ELR (cell line): ENCODE results near the gene CIAO3.

ENCODE experiments used
- DNase-seq: peaks from one replicate; pipeline ENCODE4 v3.0.0-alpha.2; 2015; ENCODE audit warnings: low read depth

CIAO3 gene

GRCh38 chr16:722835-723633 lies 17.8 kb downstream of the CIAO3 start:
- no peak for DNase-seq

DNA sequence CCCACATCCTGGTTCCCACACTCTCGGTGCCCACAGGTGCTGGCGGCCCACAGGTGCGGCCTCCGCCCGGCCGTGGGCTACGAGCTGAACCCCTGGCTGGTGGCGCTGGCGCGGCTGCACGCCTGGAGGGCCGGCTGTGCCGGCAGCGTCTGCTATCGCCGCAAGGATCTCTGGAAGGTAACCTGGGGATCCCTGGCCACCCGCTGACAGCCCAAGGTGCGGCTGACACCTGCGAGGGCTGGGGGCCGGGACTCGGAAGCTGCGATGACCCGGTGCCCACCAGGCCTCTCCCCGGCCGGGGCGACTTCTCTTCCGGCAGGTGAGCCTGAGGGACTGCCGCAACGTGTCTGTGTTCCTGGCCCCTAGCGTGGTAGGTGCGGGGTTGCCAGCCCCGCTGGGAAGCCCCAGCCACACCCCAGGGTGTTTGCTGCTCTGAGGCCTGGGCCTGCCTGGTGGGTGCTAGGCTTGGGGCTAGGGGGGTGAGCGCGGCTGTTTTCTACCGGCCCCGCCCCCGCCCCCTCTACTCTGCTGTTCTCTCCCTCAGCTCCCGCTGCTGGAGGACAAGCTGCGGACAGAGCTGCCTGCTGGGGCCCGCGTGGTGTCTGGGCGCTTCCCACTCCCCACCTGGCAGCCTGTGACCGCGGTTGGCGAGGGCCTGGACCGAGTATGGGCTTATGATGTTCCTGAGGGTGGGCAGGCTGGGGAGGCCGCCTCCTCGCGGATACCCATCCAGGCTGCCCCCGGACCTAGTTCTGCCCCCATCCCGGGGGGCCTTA lies 18.8 kb downstream of the CIAO3 start:
- no peak for DNase-seq

DNA sequence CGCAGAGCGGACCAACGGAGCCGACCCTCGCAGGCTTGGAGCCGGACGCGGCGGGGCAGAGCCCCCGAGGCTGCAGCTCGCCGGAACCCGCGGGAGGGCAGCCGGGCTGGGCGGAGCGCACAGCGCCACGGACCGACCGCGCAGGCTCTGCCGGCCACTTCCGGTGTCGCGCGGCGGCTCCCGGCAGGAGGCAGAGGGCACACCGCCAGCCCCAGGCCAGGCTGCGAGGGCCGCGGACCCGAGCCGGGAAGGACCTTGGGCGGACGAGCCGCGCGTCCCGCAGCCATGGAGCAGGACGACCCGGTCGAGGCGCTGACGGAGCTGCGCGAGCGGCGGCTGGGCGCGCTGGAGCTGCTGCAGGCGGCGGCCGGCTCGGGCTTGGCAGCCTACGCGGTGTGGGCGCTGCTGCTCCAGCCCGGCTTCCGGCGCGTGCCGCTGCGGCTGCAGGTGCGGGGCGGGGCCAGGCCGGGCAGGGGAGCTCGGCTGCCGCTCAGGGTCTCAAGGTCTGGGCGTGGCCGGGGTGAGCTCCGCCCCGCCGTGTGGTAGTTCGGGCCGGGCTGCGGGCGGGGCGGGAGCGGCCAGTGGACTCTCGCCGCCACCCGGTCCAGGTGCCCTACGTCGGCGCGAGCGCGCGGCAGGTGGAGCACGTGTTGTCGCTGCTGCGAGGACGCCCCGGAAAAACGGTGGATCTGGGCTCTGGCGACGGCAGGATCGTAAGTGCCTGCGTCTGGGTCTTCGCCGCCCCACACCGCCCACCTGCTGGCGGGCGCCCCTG lies 19.6 kb downstream of the CIAO3 start, which contains the start of gene ANTKMT:
Gene ANTKMT (plus strand): TSS at position 157 of the 775 bp plus-strand sequence. CDS start 129 bp downstream, at position 286.
- peak; percentile 73 for DNase-seq

DNA sequence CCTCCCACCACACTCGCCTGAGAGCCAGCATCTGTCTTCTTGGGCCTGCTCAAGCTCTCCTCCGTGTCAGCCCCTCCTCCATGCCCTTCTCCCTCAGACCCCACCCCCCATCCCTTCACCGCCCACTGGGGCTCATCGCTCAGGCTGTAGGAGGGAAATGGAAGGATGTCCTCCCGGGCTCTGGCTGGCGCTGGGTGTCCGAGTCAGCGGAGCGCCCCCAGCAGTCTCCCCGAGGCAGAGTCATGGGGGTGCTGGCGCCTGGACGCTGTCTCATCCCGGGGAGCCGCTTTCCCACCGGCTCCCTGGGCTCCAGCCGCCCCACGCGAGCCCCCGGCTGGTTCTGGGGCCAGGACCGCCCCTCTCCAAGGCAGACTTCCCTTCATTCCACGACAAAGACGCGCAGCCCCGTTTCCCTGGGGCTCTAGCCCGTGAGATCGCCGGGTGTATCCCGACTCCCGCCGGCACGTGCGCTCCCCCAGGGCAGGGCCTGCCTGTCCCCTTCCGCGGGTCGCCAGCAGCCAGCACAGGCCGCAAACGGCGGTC lies 20.3 kb downstream of the CIAO3 start:
- peak; percentile 79 for DNase-seq

DNA sequence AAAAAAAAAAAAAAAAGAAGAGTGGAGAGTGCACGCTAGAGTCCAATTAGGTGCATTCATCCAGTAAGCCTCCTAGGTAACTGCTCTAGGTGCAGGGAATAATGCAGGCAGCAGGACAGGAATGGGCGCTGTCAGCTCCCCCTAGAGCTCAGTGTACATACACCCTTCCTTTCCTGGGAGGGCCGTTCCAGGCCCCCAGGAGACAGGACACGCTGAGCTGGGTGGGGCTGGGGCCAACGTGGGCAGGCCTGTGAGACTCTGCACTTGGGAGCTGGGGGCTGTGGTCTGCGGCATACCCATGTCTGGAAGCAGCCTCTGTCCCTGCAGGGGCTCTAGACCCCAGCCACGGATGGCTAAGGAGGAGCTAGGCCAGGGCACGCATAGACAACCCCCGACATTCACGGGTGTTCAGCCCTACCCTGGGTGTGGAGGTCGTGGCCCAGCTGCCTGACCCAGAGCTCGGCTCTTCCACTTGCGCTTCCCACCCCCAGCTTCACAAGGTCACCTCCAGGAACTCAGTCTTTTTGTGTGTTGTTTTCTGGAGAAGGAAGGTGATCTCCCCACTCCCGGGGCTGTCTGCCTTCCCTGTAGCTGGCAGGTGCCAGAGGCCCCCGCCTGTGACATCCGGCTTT lies 20.9 kb downstream of the CIAO3 start:
- peak; percentile 54 for DNase-seq

DNA sequence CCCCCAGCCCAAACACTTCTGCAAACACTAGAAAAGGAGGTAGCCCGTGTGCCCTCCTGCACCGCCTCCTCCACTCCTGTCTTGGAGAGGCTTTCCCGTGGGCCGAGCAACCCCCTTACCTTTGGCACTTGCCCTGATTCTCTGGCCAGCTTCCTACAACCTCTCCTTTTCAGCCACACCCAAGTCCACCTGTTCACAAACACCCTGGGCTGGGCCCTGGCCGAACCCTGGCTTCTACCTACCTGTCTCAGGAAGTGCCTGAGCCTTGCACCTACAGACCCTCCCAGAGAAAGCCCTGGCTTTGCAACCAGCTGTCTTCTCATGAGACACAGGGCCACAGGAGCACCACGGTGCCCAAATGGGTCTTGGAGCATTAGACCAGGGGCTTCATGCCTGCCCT lies 21.9 kb downstream of the CIAO3 start:
- no peak for DNase-seq

DNA sequence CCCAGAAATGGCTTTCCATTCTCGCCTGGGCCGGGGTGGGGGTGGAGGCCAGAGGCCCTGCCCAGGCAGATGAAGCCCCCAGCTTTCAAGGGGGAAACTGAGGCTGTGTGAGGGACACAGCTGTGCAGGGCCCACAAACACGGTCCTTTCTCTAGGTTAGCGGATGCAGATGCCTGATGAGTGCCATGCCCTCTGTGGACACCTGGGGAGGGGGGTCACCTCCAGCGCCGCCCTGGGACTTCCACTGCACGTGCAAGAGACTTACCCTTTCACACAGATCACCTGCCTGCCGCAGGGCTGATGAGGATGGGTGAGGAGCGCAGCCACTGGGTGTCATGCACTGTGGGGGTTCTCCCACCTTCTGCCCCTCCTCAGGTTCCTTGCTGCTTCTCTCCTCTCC lies 22.4 kb downstream of the CIAO3 start:
- DNase-seq = no peak

DNA sequence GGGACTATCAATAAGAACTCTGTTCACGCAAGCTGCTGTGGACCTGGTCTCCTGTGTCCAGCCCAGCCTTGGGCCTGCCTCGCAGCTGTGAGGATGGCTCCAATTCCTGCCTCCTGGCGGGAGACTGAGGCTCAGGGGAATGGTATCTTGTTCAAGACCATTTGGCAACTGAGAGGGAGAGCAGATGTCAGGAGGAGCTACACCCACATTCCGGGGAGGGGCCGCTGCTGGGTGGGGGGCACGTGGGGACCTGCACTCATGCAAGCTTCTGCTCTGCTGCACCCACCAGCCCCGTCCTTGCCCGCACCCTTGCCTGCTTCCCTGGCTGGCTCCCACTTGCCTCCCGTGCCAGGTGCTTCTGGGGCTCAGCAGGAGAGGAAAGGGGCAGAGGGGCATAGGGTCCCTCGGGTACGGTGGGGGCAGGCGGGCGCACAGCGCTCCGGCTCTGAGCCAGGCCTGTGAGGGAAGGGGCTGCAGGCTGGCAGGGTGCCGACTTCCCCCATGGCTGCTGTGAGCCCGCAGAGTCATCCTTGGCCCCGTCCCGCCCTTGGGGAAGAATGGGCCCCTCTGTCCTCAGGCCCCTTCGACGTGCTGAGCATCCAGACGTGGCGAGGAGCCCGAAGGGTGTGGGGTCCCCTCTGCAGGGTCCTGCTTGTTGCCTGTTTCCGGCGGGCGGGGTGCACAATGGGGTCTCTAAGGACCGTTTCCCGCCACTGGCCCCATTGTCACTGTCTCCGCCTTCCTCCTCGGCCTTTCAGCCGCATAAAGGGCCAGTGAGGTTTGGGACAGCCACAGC lies 23.1 kb downstream of the CIAO3 start:
- no peak for DNase-seq

DNA sequence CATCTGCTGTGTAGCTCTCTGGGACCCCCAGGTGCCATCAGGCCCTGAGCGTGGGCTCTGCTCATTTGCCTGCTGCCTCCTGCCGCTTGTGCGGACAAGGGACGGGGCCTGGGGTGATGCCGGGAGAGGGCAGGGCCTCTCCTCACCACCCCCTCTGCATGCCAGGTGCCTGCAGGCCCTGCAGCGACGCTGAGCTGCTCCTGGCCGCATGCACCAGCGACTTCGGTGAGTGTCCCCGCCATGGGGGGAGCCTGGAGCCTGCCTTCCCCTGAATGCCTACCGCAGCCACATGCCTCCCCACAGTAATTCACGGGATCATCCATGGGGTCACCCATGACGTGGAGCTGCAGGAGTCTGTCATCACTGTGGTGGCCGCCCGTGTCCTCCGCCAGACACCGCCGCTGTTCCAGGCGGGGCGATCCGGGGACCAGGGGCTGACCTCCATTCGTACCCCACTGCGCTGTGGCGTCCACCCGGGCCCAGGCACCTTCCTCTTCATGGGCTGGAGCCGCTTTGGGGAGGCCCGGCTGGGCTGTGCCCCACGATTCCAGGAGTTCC lies 23.9 kb downstream of the CIAO3 start:
- no peak for DNase-seq

GRCh38 chr16:716200-716568 lies 24.6 kb downstream of the CIAO3 start:
- peak; percentile 38 for DNase-seq

DNA sequence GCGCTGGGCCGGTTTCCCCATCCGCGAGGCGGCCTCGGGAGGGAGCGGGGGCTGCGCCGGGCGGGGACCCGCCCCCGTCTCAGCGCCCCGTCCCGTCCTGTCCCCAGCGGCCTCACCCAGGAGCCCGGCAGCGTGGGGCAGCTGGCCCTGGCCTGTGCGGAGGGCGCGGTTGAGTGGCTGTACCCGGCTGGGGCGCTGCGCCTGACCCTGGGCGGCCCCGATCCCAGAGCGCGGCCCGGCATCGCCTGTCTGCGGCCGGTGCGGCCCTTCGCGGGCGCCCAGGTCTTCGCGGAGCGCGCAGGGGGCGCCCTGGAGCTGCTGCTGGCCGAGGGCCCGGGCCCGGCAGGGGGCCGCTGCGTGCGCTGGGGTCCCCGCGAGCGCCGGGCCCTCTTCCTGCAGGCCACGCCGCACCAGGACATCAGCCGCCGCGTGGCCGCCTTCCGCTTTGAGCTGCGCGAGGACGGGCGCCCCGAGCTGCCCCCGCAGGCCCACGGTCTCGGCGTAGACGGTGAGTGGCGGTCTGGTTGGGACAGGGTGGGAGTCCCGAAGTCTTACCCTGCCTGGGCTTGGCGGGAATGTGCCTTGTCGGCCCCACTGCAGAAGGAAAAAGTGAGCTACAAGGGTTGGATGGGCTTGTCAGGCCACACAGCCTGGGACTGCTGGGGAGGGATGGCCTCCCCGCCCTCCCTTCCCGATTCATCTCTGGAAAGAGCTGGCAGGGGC lies 25.2 kb downstream of the CIAO3 start:
- peak; percentile 53 for DNase-seq

GRCh38 chr16:714558-715476 lies 26.0 kb downstream of the CIAO3 start, which contains the start of gene METRN:
Gene METRN, plus strand, starts transcription at chr16:715118. Its CDS starts 172 bp downstream, at chr16:715290.
- peak; percentile 91 for DNase-seq

DNA sequence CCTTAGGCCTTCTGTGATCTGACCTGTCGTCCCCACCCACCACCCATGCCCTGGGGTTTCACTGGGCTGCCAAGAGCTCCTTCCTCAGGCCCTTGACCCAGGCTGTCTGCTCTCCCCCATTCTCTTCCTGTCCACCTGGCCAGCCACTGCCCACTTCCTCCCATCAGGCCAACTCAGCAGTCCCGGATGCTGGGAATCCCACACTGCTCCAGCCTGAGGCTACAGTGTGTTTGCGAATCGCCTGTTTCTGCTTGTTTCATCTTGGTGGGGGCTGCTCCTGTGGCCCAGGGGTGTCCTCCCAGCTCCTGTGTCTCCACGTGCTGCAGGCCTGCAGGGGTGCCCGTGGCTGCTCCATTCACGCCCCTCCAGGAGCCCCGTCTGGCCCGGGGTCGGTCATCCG lies 26.7 kb downstream of the CIAO3 start:
- peak; percentile 71 for DNase-seq

GRCh38 chr16:712740-713250 lies 28.0 kb downstream of the CIAO3 start:
- peak; percentile 97 for DNase-seq

DNA sequence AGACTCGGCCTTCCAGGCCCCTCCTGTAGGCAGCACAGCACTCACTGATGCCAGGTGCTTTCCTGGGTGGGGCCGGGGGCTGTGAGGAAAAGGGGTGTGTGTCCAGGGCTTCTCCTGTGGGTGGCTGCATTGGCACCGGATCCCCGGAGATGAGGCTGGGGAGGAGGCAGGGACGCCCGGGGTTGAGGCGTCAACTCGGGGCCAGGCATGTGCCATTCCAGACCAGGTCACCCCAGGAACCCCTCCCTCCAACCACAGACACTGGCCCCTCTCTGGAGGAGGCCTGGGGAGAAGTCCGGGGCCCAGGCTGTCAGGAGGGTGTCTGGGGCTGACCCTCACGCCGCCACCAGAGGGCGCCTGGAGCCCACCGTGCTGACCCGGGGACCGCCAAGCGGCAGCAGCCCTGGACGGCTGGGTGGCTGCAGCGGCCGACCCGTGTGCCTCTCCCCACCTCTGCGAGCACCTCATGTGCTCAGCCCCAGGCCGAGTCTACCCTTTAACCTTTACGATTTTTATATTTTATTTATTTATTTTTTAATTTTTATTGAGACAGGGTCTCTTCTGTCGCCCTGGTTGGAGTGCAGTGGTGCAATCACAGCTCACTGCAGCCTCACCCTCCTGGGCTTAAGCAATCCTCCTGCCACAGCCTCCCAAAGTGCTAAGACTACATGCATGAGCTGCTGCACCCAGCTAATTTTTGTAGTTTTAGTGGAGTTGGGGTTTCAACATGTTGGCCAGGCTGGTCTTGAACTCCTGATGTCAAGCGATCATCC lies 29.1 kb downstream of the CIAO3 start:
- DNase-seq = peak; percentile 77

DNA sequence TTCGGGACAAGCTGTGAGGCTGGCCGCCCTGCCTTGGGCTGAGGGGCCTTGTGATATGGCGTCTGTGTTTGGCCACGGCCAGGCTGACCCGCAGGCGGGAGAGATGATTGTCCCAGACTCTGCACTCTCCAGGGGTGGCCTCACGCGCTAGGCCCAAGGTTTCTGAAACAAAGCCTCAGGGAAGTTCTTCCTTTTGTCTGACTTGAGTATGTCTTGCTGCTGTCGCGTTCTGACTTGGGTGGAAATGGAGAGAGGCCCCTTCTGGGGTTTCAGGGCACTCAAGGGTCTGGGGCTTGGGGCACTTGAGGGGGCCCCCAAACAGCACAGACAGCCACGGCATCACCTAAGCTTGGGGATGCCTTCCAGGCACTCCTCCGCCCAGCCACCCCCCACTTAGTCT lies 29.7 kb downstream of the CIAO3 start:
- no peak for DNase-seq

GRCh38 chr16:710500-711075 lies 30.2 kb downstream of the CIAO3 start:
- DNase-seq = no peak
